Mucosa of stomach (tissue), 1 donor: ENCODE data around the gene CMTM7.
"Not testable (repeated sequence)": the region's sequence is repeated elsewhere in the genome, so short reads cannot be mapped to it uniquely, and the experiment has no call there.

Experiments used
- H3K27me3 ChIP-seq: one replicate; pipeline ENCODE4 v1.7.0; 2013; ENCODE audit warnings: mild to moderate bottlenecking, low read length; ENCODE audit not compliant: control insufficient read depth, insufficient read depth
- H3K36me3 ChIP-seq: one replicate; pipeline ENCODE4 v1.7.0; 2013; ENCODE audit warnings: low read length; ENCODE audit not compliant: control insufficient read depth, insufficient read depth
- H3K4me1 ChIP-seq: one replicate; pipeline ENCODE4 v1.7.0; 2013; ENCODE audit warnings: mild to moderate bottlenecking, low read length; ENCODE audit not compliant: control insufficient read depth, insufficient read depth
- H3K4me3 ChIP-seq: one replicate; pipeline ENCODE4 v1.7.0; 2013; ENCODE audit warnings: low read length
- H3K9ac ChIP-seq: one replicate; pipeline ENCODE4 v1.7.0; 2013; ENCODE audit warnings: mild to moderate bottlenecking, low read length, moderate library complexity
- H3K9me3 ChIP-seq: one replicate; pipeline ENCODE4 v1.7.0; 2013; ENCODE audit warnings: mild to moderate bottlenecking, low read length, moderate library complexity; ENCODE audit not compliant: control insufficient read depth
- donor health status: Pancreatic carcinoma.

CMTM7 gene

DNA sequence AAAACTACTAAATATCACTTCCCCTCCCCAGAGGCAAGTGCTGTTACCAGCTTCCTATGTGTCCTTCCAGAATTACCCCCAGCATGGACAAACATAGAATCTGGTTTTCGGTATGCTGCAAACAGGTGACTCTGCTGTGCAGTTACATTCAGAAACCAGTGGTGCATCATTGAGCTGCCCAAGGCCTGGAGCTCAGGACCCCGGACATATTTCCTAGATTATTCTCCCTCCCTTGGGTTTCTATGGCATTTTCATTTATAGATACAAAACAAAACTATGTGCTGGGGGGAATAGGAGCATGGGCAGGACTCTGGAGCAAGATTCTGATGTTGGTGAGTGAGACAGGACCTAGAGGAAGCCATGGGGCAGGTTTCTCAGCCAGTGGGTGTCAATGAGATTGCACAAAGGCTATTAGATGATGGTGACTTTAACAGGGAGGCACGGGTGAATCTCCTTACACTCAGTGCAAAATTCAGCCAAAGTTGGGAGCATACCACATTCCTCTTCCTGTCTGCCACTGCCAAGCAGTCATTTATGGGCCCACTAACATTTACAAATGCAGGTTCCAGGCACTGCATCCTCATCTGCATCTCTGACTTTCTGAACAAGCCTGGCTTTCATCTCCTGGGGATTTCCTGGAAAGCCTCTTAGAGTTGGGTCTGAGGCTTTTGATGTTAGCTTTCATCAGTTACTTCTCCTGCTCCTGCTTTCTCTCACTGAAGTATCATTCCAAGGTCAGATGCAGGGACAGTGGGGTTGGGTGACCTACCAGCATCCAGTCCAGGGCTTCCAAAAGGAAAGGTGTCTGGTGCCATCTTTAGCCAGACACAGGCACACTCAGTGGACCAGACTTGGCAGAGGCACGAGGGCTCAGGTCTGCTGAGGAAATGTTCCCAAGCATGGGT, 44.5 kb downstream of the CMTM7 start:
- no peaks in the 10 kb centered on the region for H3K4me1 ChIP-seq
- no peak overlapping the region for H3K9ac ChIP-seq
- no peaks in the 10 kb centered on the region for H3K27me3 ChIP-seq
- H3K4me3 ChIP-seq: no peak overlapping the region
- no peaks in the 10 kb centered on the region for H3K36me3 ChIP-seq
- no peaks in the 10 kb centered on the region for H3K9me3 ChIP-seq

DNA sequence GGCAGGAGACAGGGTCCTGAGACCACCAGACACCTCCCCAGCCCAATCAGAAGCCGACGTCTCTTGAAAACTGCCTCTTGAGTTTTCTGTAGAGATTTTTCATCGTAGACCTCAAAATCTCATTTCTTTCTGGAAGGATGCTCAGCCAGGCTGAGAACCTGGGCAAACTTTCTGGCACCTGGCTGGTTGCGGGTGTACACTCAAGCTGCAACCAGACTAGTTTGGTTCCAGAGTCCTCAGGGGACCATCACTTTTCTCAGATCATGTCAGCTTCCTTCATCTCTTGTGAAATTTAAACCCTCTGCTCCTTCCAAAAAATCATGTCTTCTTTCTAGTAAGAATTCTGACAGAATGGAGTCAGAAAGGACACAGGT, 45.1 kb downstream of the CMTM7 start:
- Histone ChIP-seq H3K27me3 (no peaks in the 10 kb centered on the region), H3K4me1 (no peaks in the 10 kb centered on the region), H3K36me3 (no peaks in the 10 kb centered on the region), H3K4me3 (no peak overlapping the region), H3K9me3 (no peaks in the 10 kb centered on the region), H3K9ac (no peak overlapping the region)

DNA sequence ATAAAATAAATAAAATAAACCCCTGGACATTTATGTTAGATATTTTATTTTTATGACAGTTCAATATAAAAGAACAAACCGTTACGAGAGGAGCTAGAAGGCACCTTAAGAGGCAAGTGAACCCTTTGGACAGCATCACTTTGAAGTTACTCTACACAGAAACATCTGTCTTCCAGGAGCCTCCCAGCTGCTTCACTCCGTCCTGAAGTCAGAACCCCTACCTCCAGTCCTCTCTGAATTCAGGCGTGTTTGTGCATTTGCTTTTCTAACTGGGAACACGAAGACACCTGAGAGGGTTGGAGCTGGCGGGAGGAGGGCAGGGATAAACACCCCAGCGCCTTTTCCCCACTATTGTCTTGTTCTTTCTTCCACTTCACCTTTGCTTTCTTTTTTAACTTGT, 46.2 kb downstream of the CMTM7 start:
- H3K36me3 ChIP-seq: no peaks in the 10 kb centered on the region
- no peaks in the 10 kb centered on the region for H3K27me3 ChIP-seq
- no peaks in the 10 kb centered on the region for H3K9me3 ChIP-seq
- H3K4me1 ChIP-seq: no peaks in the 10 kb centered on the region
- H3K9ac ChIP-seq: no peak overlapping the region
- no peak overlapping the region for H3K4me3 ChIP-seq

DNA sequence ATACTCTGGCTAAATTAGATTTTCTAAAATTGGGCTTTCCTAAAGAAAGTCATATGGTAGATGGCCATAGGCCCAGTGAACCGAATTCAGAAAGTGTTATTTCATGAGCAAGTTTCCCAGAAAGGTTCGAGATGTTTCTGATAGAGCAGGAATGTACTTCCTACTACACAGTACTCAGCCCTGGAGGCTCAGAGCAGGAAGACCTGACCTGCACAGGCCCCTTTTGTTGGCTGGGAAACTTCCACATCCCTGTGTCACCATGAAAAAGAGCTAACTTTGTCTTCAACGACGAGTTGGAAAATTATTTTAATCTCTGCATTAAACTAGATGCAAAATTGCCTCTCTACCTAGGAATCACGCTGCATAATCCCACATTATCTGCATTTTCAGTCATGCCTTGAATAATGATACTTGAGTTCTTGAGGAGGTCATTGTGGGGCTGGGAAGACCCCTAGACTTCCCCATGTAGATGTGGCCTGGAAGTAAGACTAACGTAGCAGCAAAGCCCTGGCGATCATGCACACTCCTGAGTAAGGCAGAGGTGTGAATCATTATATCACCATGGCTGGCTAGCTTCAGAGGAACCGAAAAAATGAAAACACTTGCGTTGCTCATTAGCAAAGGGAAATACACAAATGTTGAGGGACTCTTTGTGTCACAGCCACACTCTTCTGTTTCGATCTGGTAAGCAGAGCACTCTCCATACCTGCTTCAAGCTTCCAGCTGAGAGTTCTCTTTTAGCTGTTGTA, 47.1 kb downstream of the CMTM7 start:
- H3K4me3 ChIP-seq: no peak overlapping the region
- no peaks in the 10 kb centered on the region for H3K9me3 ChIP-seq
- H3K36me3 ChIP-seq: no peaks in the 10 kb centered on the region
- no peaks in the 10 kb centered on the region for H3K27me3 ChIP-seq
- H3K9ac ChIP-seq: no peak overlapping the region
- no peaks in the 10 kb centered on the region for H3K4me1 ChIP-seq

DNA sequence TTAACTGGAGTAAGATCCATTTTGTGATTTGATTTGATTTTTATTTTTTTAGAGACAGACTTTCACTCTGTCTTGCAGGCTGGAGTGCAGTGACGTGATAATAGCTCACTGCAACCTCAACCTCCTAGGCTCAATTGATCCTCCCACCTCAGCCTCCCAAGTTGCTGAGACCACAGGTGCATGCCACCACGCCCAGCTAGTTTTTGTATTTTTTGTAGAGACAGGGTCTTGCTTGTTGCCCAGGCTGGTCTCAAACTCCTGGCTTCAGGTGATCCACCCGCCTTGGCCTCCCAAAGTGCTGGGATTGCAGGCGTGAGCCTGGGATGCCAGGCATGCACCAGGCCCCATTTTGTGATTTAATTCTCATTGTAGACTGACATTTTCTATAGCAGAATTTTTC, 47.8 kb downstream of the CMTM7 start:
- H3K9ac ChIP-seq, H3K4me3 ChIP-seq, H3K27me3 ChIP-seq, H3K36me3 ChIP-seq, H3K4me1 ChIP-seq, H3K9me3 ChIP-seq: not testable (repeated sequence)

DNA sequence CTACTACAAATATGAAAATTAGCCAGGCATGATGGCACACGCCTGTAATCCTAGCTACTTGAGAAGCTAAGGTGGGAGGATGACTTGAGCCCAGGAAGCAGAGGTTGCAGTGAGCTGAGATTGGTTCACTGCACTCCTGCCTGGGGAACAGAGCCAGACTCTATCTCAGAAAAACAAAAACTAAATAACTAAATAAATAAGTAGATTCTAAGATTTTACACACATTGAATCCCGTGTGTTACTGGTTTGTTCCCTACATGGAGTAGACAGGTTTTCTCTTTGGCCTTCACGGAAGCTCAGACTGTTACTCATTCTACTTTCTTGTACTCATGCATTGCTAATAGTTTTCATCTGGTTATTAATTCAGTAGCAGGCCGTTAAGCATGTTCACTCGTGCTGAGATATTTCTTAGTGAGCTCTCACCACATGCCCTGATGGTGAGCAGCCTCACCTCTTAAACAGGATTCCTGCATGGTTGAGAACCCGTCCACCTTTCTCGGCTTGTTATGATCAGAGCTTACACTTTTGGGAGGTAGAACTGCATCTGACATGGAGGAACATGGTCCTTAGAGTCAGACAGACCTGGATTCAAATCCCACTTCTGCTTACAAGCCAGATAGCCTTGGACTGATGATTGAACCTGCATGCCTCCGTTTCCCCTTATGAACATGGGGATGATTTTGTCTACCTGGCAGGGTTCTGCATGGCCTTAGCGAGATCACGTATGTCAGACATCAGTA, 49.1 kb downstream of the CMTM7 start:
- Histone ChIP-seq H3K9ac (no peak overlapping the region), H3K27me3 (no peaks in the 10 kb centered on the region), H3K36me3 (no peaks in the 10 kb centered on the region), H3K4me1 (no peaks in the 10 kb centered on the region), H3K9me3 (no peaks in the 10 kb centered on the region), H3K4me3 (no peak overlapping the region)

DNA sequence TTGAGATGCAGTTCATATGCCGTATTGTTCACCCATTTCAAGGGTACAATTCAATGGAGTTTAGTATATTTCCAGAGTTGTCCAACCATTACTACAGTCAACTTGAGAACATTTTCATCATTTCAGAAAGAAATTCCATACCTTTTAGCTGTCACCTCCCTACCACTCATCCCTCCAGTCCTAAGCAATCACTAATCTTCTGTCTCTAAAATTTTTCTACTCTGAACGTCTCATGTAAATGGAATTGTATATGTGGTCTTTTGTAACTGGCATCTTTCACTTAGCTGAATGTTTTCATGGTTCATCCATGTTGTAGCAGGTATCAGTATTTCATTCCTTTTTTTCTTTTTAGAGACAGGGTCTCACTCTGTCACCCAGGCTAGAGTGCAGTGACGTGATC, 51.1 kb downstream of the CMTM7 start:
- Histone ChIP-seq H3K36me3 (no peaks in the 10 kb centered on the region), H3K9ac (no peak overlapping the region), H3K9me3 (no peaks in the 10 kb centered on the region), H3K27me3 (no peaks in the 10 kb centered on the region), H3K4me1 (no peaks in the 10 kb centered on the region), H3K4me3 (no peak overlapping the region)

DNA sequence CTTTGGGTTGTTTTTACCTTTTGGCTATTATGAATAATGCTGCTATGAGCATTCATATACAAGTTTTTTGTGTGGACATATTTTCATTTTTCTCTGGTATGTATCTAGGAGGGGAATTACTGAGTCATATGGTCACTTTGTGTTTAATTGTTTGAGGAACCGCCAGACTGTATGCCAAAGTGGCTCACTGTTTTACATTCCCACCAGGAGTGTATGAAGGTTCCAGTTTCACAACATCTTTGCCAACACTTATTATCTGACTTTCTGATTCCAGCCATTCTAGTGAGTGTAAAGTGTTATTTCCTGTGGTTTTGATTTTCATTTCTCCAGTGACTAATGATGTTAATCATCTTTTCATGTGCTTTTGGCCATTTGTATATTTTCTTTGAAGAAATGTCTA, 51.8 kb downstream of the CMTM7 start:
- no peak overlapping the region for H3K4me3 ChIP-seq
- no peaks in the 10 kb centered on the region for H3K4me1 ChIP-seq

DNA sequence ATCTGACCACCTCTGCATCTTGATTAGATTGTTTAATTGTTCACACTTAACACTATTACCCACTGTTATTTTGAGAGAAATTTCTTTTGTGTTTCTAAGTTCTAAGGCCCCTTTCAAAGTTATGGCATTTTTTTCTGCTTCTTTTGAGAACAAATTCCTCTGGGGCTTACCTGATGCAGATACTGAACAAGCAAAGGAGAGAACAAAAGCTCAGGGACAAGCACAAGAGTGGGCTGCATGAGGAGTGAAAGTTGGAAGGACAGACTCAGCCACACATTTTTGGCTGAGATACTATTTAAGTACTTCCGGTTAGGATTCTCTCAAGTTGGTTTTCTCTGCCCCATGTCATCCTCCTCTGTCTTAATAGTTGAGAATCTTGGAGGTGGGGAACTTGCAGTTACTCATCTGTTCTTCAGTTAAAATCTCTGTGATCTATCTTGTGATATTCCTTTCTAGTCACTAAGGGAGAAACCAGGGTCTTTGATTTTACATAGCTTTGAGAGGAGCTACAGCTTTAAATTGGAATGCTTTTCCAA, 56.3 kb downstream of the CMTM7 start:
- no peaks in the 10 kb centered on the region for H3K4me1 ChIP-seq
- H3K9me3 ChIP-seq: no peaks in the 10 kb centered on the region
- H3K4me3 ChIP-seq: no peak overlapping the region
- H3K36me3 ChIP-seq: no peaks in the 10 kb centered on the region
- no peak overlapping the region for H3K9ac ChIP-seq
- no peaks in the 10 kb centered on the region for H3K27me3 ChIP-seq

More for the DNA sequence above, 51.8 kb downstream of the CMTM7 start:
- Histone ChIP-seq H3K27me3 (no peaks in the 10 kb centered on the region), H3K9ac (no peak overlapping the region), H3K36me3 (no peaks in the 10 kb centered on the region), H3K9me3 (no peaks in the 10 kb centered on the region)

DNA sequence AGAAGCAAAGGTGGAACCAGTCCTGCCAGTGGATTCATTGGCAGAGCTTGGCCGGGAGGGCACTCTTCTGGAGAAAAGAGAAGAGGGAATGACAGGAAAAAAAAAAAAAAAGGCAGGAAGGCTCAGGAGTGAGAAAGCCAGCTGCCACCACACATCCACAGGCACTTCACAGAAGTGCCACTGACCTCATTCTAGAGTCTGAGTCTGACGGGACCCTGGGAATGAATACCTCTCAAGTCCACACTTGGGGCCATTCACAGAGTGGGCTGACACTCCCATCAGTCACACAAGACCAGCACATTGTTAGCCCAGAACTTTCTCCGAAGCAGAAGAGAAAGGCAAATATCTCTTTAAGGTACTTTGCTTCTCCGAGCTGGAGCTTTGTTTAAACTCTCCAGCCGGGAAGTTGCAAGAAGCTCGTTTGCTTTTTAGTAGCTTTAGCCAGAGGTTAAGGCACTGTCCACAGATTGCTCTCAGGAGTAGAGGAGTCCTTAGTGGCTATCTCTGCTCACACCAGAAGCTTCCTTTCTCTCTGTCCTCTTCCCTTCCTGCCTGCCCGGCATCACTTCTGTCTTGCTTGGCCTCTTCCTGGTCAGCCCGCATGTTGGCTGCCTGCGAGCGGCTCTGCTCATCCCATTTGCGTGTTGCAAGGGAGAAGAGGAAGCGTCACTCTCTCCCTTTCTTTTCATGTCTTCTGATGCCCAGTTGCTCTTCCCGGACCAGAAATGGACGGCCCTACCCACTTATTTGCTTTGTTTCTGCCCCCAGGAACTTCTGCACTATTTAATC, 57.2 kb downstream of the CMTM7 start:
- no peak overlapping the region for H3K4me3 ChIP-seq
- no peaks in the 10 kb centered on the region for H3K4me1 ChIP-seq
- H3K9me3 ChIP-seq: no peaks in the 10 kb centered on the region
- no peak overlapping the region for H3K9ac ChIP-seq
- H3K27me3 ChIP-seq: no peaks in the 10 kb centered on the region
- no peaks in the 10 kb centered on the region for H3K36me3 ChIP-seq

DNA sequence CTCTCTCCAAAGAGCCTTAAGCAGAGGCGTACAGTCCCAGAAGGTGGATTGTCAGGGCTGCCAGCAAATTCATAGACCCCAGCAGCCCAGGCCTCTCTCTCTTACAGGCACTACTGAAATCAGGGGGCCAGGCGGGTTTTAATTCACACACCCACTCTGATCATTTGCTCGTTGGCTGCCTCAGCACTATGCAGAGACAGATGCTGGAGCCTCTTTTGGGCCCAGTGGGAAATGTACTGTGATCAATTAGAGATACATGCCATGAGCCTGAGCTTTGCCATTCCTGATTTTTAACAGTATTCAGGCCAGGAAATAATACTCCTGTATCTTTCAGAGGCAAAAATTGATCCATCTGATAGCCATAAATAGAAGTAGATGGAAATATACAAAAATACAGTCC, 58.0 kb downstream of the CMTM7 start:
- no peaks in the 10 kb centered on the region for H3K36me3 ChIP-seq
- H3K9ac ChIP-seq: no peak overlapping the region
- H3K4me3 ChIP-seq: no peak overlapping the region
- H3K9me3 ChIP-seq: no peaks in the 10 kb centered on the region
- H3K27me3 ChIP-seq: no peaks in the 10 kb centered on the region
- H3K4me1 ChIP-seq: peaks cover 2% of the 10 kb centered on the region
